Measurements from ENCODE around the gene PPT2. TPM values are rescaled to one million over a fixed set of nuclear protein-coding genes. Genes with fewer than 3 reads are reported as not detected.

PPT2 gene
- polyA plus RNA-seq, 1 donor from 2014 or later: 330 TPM

- no peak for TF ChIP-seq CTCF (IDR thresholded peaks at IDR 0.05; ENCODE audit: poor library complexity, severe bottlenecking)
Measured at GRCh38 chr6:32189069-32189741, 35.3 kb downstream of the PPT2 start (continued).

- Histone ChIP-seq H3F3A (ENCODE audit: insufficient read depth, low read length, poor library complexity, severe bottlenecking) (peaks cover 3% of the 10 kb centered on the region), H2AFZ (ENCODE audit: low read depth, low read length) (peak overlapping the region; percentile 12), H4K20me1 (ENCODE audit: insufficient read depth) (no peaks in the 10 kb centered on the region), H3K9me3 (ENCODE audit: low read length) (no peaks in the 10 kb centered on the region), H3K36me3 (ENCODE audit: insufficient read depth, low read length) (no peaks in the 10 kb centered on the region), H3K4me3 (ENCODE audit: low read length) (peak overlapping the region; percentile 75), H3K9me2 (ENCODE audit: insufficient read depth, low read length) (no peaks in the 10 kb centered on the region), H3K27me3 (ENCODE audit: insufficient read depth, low read depth, low read length) (no peaks in the 10 kb centered on the region), H3K27ac (ENCODE audit: low read length) (peak overlapping the region; percentile 91), H3K4me2 (ENCODE audit: low read length) (peak overlapping the region; percentile 89), H3K79me2 (replicated peaks; ENCODE audit: insufficient read depth, low read length) (peaks cover 17% of the 10 kb centered on the region), H3K9ac (ENCODE audit: low read length) (peak overlapping the region; percentile 94)
- no peak for TF ChIP-seq SMC3 (conservative IDR thresholded peaks at IDR 0.05; ENCODE audit: poor library complexity)
- TF ChIP-seq POLR2AphosphoS5 (IDR thresholded peaks at IDR 0.05): no peak
- TF ChIP-seq TAF1 (IDR thresholded peaks at IDR 0.05; ENCODE audit: low read depth): no peak
- no peak for TF ChIP-seq RAD21 (conservative IDR thresholded peaks at IDR 0.05)
- no peak for TF ChIP-seq EZH2 (IDR thresholded peaks at IDR 0.05; ENCODE audit: borderline replicate concordance, insufficient read depth, low read length, poor library complexity, severe bottlenecking)
- TF ChIP-seq EP300 (conservative IDR thresholded peaks at IDR 0.05; ENCODE audit: poor library complexity, severe bottlenecking): no peak
- no peak for TF ChIP-seq REST (IDR thresholded peaks at IDR 0.05; ENCODE audit: borderline replicate concordance)
- no peak for TF ChIP-seq MXI1 (conservative IDR thresholded peaks at IDR 0.05; ENCODE audit: poor library complexity, severe bottlenecking)
- no peak for TF ChIP-seq CTCF (IDR thresholded peaks at IDR 0.05; ENCODE audit: poor library complexity, severe bottlenecking)
Measured at GRCh38 chr6:32189742-32190053, 35.8 kb downstream of the PPT2 start.

Measured in neural cell (in vitro differentiated cells).